GM19035 (cell line): Measurements from ENCODE around the gene PLEKHA6.
"Not testable (repeated sequence)": the region's sequence is repeated elsewhere in the genome, so short reads cannot be mapped to it uniquely, and the experiment has no call there.

ENCODE experiments used
- ATAC-seq: cut with Tn5 transposase; IDR thresholded peaks from one replicate; pipeline ENCODE4 v1.9.1; 2021; ENCODE audit not compliant: unreplicated experiment

PLEKHA6 gene

GRCh38 chr1:204338360-204338759 is 21.4 kb downstream of the PLEKHA6 start:
- ATAC-seq, result no peak

DNA sequence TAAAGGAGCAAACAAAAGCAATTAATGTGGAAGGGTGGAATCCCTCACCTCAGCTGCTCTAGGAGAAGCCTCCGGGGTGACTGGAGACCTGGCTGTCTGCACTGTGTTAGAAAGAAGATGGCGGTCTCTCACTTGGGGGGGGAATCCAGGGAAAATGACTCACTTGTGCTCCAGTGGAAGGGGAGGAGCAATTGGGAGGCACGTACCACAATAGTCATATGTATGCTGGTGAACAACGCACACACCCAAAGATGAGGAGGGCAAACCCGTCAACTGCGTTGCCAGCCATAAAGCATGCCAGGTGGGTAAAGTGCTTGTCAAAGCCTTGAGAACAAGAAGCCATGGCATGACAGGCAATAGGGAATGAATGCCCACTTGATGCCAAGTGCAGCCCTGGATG is 22.1 kb downstream of the PLEKHA6 start:
- no peak for ATAC-seq

GRCh38 chr1:204337036-204337429 is 22.7 kb downstream of the PLEKHA6 start:
- no peak for ATAC-seq

- no peak for ATAC-seq
Observed at GRCh38 chr1:204336421-204337035, 23.2 kb downstream of the PLEKHA6 start.

GRCh38 chr1:204335533-204335932 is 24.2 kb downstream of the PLEKHA6 start:
- ATAC-seq, result no peak

DNA sequence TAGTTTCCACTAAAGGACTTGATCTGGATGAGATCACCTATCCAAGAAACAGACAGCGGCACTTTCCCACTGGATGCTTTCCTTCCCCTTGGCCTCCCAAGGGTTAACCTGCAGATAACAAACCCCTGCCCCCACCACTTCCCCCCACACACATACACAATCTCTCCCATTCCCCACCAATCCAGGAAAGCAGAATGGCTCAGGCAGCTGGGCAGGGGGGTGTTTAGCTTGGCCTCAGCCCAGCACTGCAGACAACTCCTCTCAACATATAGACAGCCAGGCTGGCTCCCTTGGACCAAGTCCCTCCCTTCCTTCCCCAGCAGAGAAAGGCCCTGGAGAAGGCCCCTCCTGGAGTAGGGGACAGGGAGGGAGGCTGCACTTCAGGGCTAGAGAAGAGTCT is 24.6 kb downstream of the PLEKHA6 start:
- ATAC-seq, result no peak

- no peak for ATAC-seq
Observed at GRCh38 chr1:204334455-204334854, 25.3 kb downstream of the PLEKHA6 start.

DNA sequence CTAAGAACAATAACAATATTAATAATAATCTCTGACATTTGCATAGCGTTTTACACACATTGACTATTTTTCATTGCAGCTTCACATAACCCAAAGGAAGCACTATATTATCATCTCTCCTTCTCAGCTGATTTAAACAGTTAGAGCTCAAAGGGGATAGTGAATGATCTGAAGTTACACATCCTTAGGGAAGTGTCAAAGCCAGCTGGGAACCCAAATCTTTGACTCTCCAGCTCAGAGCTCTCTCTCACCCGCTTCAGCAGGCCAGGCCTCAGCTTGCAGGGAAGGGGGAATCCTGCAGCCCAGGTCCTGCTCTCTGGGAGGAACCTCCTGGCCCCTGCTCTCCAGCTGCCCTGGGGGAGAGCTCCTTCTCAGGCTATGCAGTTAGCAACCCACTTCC is 26.3 kb downstream of the PLEKHA6 start:
- no peak for ATAC-seq

DNA sequence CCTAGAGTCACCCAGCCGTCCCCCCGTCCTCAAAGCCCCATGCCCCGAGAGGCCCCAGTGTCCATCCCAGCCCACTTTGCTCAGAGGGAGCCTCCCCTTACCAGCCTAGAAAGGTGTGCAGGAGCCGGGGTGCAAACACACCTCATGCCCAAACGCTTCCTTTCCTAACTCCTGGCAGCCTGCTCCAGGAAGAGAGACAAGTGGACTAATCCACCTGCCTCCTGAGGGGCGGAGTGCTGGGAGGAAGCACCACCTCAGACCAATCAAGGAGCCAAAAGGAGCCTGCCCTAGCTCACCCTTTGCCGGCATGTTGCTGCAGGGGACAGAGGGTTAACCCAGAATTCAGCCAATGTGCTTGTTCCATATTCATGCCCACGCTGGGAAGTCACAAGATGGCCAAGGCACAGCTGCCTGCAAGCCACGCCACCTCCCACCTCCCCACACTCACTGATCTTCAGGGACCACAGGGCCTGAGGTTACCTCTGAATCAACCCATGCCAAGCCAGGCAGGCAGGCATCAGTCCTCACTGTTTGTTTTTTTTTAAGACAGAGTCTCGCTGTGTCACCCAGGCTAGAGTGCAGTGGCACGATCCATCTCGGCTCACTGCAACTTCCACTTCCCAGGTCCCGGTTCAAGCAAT is 27.8 kb downstream of the PLEKHA6 start:
- ATAC-seq, result no peak

DNA sequence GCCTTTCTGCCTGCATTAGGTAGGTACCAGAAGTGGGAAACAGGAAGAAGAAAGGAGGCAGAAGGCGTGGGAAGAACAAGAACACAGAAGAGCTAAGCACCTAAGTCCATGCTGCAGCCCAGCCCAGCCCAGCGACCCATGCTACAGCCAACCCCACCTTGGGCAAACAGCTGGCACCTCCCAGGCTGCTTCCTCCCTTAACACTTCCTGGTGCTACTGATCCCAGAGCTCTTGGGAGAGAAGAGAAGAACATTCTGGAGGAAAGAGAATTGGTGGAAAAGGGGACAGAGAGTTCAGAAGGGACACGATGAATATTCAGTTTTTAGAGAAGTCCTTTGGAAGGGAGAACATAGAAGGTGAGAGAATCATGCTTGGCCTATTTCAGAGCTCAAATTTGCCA is 28.5 kb downstream of the PLEKHA6 start:
- ATAC-seq, result no peak

DNA sequence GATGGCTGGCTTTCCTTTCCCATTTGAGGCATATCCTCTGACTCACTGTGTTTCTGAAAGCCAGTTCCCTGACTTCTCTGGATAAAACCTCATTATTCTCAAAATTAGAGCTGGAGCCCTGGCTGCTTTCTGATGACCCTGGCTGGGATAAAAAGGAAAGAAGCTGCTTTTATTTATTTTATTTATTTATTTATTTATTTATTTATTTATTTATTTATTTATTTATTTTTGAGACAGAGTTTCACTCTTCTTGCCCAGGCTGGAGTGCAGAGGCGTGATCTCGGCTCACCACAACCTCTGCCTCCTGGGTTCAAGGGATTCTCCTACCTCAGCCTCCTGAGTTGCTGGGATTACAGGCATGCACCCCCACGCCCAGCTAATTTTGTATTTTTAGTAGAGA is 31.9 kb downstream of the PLEKHA6 start:
- ATAC-seq, result not testable (repeated sequence)

DNA sequence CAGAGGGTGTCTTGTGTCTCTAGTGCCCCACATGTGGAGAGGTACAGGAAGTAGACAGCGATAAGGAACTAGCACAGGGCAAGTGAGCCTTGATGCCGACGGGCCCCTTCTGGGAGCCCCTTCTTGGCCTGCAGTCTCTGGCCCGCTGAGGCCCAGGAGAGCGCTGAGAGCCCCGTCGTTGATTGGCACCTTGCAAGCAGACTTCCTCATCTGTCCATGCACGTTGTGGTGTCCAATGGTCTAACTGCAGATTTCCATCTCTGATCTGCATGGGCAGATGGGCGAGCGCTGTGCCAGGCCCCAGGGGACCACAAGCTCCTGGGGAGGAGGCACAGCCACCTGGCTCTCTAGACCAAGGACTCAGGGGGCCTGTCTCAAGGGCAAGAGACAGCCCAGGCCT is 32.4 kb downstream of the PLEKHA6 start:
- no peak for ATAC-seq

DNA sequence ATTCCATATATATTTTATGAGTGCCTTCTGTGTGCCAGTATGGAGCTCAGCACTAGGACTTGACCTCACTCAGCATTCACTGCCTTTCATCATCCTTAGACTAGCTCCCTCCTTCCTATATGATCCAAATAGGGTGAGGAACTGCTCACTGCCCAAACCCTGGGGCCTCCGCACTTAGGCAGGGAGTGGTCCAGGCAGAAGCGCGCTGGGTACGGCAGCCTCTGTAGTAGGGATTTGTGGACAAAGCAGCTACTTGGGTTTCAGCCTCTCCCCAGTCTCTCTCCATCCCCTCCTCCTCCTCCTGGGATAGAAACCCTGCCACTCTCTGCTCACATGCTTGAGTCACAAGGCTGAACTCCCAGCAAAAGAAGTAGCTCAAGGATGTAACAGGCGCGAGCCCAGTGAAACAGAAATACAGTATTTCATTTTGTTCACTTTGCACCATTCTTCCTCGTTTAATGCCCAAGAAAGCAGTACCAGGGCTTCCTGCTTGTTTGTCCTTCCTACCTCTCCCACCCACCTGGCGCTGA is 32.9 kb downstream of the PLEKHA6 start:
- ATAC-seq, result no peak

GRCh38 chr1:204325944-204326343 is 33.8 kb downstream of the PLEKHA6 start:
- ATAC-seq, result no peak

- ATAC-seq, result no peak
Observed at GRCh38 chr1:204323887-204324286, 35.8 kb downstream of the PLEKHA6 start.

GRCh38 chr1:204322339-204322868 is 37.3 kb downstream of the PLEKHA6 start:
- no peak for ATAC-seq

GRCh38 chr1:204321665-204322064 is 38.1 kb downstream of the PLEKHA6 start:
- ATAC-seq, result no peak

GRCh38 chr1:204321051-204321450 is 38.7 kb downstream of the PLEKHA6 start:
- no peak for ATAC-seq

GRCh38 chr1:204320382-204320804 is 39.3 kb downstream of the PLEKHA6 start:
- no peak for ATAC-seq

GRCh38 chr1:204319462-204319861 is 40.3 kb downstream of the PLEKHA6 start:
- ATAC-seq, result no peak

DNA sequence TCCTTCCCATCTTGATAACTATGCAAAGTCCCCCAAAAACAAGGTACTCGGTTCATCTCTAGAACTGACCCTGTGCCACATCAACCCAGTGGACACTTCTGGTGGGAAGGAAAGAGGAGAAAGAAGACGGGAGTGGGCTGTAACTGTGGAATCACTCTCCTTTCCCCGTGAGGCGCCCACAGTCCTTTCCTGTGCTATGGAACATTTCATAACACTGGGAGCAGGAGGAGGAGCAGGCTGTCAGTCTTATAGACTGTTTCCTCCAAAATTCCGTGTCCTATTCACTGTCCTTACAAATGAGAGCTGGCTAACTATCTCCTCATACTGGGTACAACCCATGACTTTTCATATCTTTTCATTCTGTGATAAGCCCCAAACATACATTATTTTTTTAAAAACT is 40.7 kb downstream of the PLEKHA6 start:
- ATAC-seq, result no peak

- no peak for ATAC-seq
Observed at GRCh38 chr1:204318324-204318723, 41.4 kb downstream of the PLEKHA6 start.
